Neural crest cell (in vitro differentiated cells): Measurements from ENCODE around the gene TADA3. TPM values are rescaled to one million over a fixed set of nuclear protein-coding genes. Genes with fewer than 3 reads are reported as not detected.

Experiments used
- DNase-seq: peaks from one replicate; pipeline ENCODE4 v3.0.0; 2021; ENCODE audit warnings: low read depth, mixed read lengths, low spot score
- H3K27ac Mint-ChIP-seq: one replicate; pipeline ENCODE4 v1.8.0; 2021; ENCODE audit warnings: mild to moderate bottlenecking, mixed read lengths; ENCODE audit not compliant: unreplicated experiment
- H3K27me3 Mint-ChIP-seq: 2 replicates; pipeline ENCODE4 v1.8.0; 2021; ENCODE audit warnings: low read depth, mild to moderate bottlenecking, mixed read lengths
- H3K36me3 Mint-ChIP-seq: 2 replicates; pipeline ENCODE4 v1.8.0; 2021; ENCODE audit warnings: low read depth, mild to moderate bottlenecking, mixed read lengths
- H3K4me1 Mint-ChIP-seq: 2 replicates; pipeline ENCODE4 v1.8.0; 2021; ENCODE audit warnings: mixed read lengths
- H3K4me3 Mint-ChIP-seq: one replicate; pipeline ENCODE4 v1.8.0; 2021; ENCODE audit warnings: mild to moderate bottlenecking, mixed read lengths
- H3K9me3 Mint-ChIP-seq: 2 replicates; pipeline ENCODE4 v1.8.0; 2021; ENCODE audit warnings: mixed read lengths
- long read RNA-seq: library from polyadenylated mRNA; unstranded; transcript quantifications from one replicate; pipeline ENCODE4 v2.0.0, GENCODE V29; 2020
- total RNA-seq: library from RNA; stranded (reverse); gene quantifications from 2 replicates; pipeline ENCODE4 v1.2.1, GENCODE V29; 2021
- TF ChIP-seq, protein P1 (sequence below): fragments of 200-600 bp; sonication (generic); conservative IDR thresholded peaks from 2 replicates; pipeline ENCODE4 v1.5.0; 2021; ENCODE audit warnings: antibody characterized with exemption, mild to moderate bottlenecking

The TADA3 gene
- total RNA-seq, result 70.0 and 73.2 TPM in 2 replicates
- long read RNA-seq, partial matches to known transcripts, result 1 of 3 reads
- long read RNA-seq, other reads (novel, unspliced or antisense), result 1 of 3 reads

- Mint-ChIP-seq H3K4me1 (peaks cover 22% of the 10 kb centered on the region), H3K36me3 (peaks cover 9% of the 10 kb centered on the region), H3K9me3 (no peaks in the 10 kb centered on the region), H3K27ac (peak within 1 kb of the TSS; percentile 100), H3K4me3 (peak within 1 kb of the TSS; percentile 96), H3K27me3 (no peaks in the 10 kb centered on the region)
- DNase-seq, result peak; percentile 82
- TF ChIP-seq, protein P1, sequence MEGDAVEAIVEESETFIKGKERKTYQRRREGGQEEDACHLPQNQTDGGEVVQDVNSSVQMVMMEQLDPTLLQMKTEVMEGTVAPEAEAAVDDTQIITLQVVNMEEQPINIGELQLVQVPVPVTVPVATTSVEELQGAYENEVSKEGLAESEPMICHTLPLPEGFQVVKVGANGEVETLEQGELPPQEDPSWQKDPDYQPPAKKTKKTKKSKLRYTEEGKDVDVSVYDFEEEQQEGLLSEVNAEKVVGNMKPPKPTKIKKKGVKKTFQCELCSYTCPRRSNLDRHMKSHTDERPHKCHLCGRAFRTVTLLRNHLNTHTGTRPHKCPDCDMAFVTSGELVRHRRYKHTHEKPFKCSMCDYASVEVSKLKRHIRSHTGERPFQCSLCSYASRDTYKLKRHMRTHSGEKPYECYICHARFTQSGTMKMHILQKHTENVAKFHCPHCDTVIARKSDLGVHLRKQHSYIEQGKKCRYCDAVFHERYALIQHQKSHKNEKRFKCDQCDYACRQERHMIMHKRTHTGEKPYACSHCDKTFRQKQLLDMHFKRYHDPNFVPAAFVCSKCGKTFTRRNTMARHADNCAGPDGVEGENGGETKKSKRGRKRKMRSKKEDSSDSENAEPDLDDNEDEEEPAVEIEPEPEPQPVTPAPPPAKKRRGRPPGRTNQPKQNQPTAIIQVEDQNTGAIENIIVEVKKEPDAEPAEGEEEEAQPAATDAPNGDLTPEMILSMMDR, result peak; percentile 13
These were observed at the start of gene TADA3, which contains the start of gene ARPC4 for GRCh38 chr3:9792405-9793160. Gene TADA3, minus strand, starts transcription at chr3:9792473. Its CDS starts 1,007 bp downstream, at chr3:9791466. Gene ARPC4, plus strand, starts transcription at chr3:9793082. Its CDS starts 40 bp downstream, at chr3:9793122.

DNA sequence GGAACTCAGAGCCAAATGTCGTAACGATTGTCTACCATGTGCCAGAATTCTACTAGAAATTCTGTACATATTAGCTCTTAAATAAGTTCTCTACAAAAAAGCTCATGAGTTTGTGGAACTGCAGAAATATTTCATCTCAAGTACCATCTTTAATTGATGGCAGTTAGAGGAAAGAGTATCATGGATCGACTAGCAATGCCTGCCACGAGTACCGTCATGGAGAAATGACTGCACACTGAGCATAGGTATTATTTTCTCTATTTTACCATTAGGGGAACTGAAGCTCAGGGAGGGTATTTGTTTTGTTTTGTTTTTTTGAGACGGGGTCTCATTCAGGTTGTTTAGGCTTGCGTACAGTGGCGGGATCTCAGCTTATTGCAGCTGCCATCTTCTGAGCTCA is 48.7 kb upstream of the TADA3 start:
- no peaks in the 10 kb centered on the region for H3K27me3 Mint-ChIP-seq
- peak overlapping the region; percentile 54 for H3K4me3 Mint-ChIP-seq
- TF ChIP-seq, protein P1, result no peak
- H3K4me1 Mint-ChIP-seq, result peaks cover 21% of the 10 kb centered on the region
- no peak overlapping the region for H3K27ac Mint-ChIP-seq
- peaks cover 8% of the 10 kb centered on the region for H3K36me3 Mint-ChIP-seq
- DNase-seq, result no peak
- H3K9me3 Mint-ChIP-seq, result no peaks in the 10 kb centered on the region

- TF ChIP-seq, protein P1, result no peak
- no peak overlapping the region for H3K4me3 Mint-ChIP-seq
- H3K9me3 Mint-ChIP-seq, result no peaks in the 10 kb centered on the region
- H3K36me3 Mint-ChIP-seq, result peaks cover 8% of the 10 kb centered on the region
- peaks cover 17% of the 10 kb centered on the region for H3K4me1 Mint-ChIP-seq
- H3K27me3 Mint-ChIP-seq, result no peaks in the 10 kb centered on the region
- no peak for DNase-seq
- no peak overlapping the region for H3K27ac Mint-ChIP-seq
These were observed 46.6 kb upstream of the TADA3 start for GRCh38 chr3:9838856-9839255.

GRCh38 chr3:9837701-9838582 is 45.7 kb upstream of the TADA3 start:
- peak overlapping the region; percentile 67 for H3K27ac Mint-ChIP-seq
- H3K27me3 Mint-ChIP-seq, result no peaks in the 10 kb centered on the region
- peak overlapping the region; percentile 8 for H3K4me3 Mint-ChIP-seq
- H3K9me3 Mint-ChIP-seq, result no peaks in the 10 kb centered on the region
- H3K4me1 Mint-ChIP-seq, result peaks cover 9% of the 10 kb centered on the region
- TF ChIP-seq, protein P1, result no peak
- DNase-seq, result no peak
- H3K36me3 Mint-ChIP-seq, result peaks cover 8% of the 10 kb centered on the region

- DNase-seq, result no peak
- no peaks in the 10 kb centered on the region for H3K4me1 Mint-ChIP-seq
- no peaks in the 10 kb centered on the region for H3K9me3 Mint-ChIP-seq
- peak overlapping the region; percentile 93 for H3K27ac Mint-ChIP-seq
- no peaks in the 10 kb centered on the region for H3K27me3 Mint-ChIP-seq
- H3K36me3 Mint-ChIP-seq, result no peaks in the 10 kb centered on the region
- TF ChIP-seq, protein P1, result no peak
- no peak overlapping the region for H3K4me3 Mint-ChIP-seq
These were observed 42.5 kb upstream of the TADA3 start for GRCh38 chr3:9834520-9835380.
